ENCODE data around the gene TYW1B.
"Not testable (repeated sequence)": the region's sequence is repeated elsewhere in the genome, so short reads cannot be mapped to it uniquely, and the experiment has no call there.

GRCh38 chr7:72822497-72822896 lies 5.5 kb downstream of the TYW1B start:
- not testable (repeated sequence) for TF ChIP-seq POLR2A, CTCF (IDR thresholded peaks at IDR 0.05)

Measured in tibial nerve (tissue), 3 donors.